Measurements from ENCODE around the gene SEC61B. TPM values are rescaled to one million over a fixed set of nuclear protein-coding genes. Genes with fewer than 3 reads are reported as not detected.
A peak's percentile ranks its signal among the peaks of the same experiment; 100 is the strongest.

SEC61B gene
- total and polyA plus RNA-seq, 10 of the 15 experiments (the other 5 are each of a cell fraction or from before 2014, with no cell fraction given) = 108 to 747 (median 301) TPM

GRCh38 chr9:99235069-99235468, 13.0 kb downstream of the SEC61B start:
- no peak for DNase-seq (ENCODE audit: low read depth, low spot score)
- Histone ChIP-seq H3K27me3 (replicated peaks in 1 of 2; ENCODE audit: control insufficient read depth in 2 of 2, insufficient read depth in 2 of 2, low read length in 1 of 2) (no peaks in the 10 kb centered on the region), H3K9me3 (replicated peaks; ENCODE audit: control insufficient read depth, insufficient read depth, low read length) (peaks cover 7% of the 10 kb centered on the region; the same call in 2 of the 3 replicates), H4K20me1 (ENCODE audit: control insufficient read depth, insufficient read depth) (no peaks in the 10 kb centered on the region), H3K4me3 (no peak overlapping the region; the same call in 1 of the 2 replicates), H3K36me3 (ENCODE audit: control insufficient read depth in 2 of 2, insufficient read depth in 2 of 2, low read length in 1 of 2) (peaks cover 0 to 9% of the 10 kb centered on the region in 2 experiments; a peak in 2 of 4 replicates), H3K4me2 (ENCODE audit: control insufficient read depth, insufficient read depth) (peak overlapping the region; percentile 88), H2AFZ (ENCODE audit: control insufficient read depth, low read depth, low read length) (no peak overlapping the region), H3K79me2 (ENCODE audit: control insufficient read depth, insufficient read depth, low read length) (no peaks in the 10 kb centered on the region; the same call in 1 of the 2 replicates), H3K27ac (ENCODE audit: control insufficient read depth, insufficient read depth) (peak overlapping the region; percentile 94), H3K4me1 (ENCODE audit: control insufficient read depth, insufficient read depth, low read length) (peaks cover 41% of the 10 kb centered on the region), H3K9ac (ENCODE audit: control insufficient read depth, insufficient read depth, low read length) (peak overlapping the region; percentile 7; the same call in 1 of the 2 replicates)
- ChIA-PET SMC1A (ENCODE audit: uncharacterized antibody, unreplicated experiment) (interaction anchor here (0.7 to 9.0 kb wide), 14 partner anchors 10 to 168 kb away, joined by 3 to 143 read pairs (median 12); partner anchors contain the start of gene SEC61B), RAD21 (ENCODE audit: unreplicated experiment) (interaction anchor here (0.9 to 7.5 kb wide), 9 partner anchors 12 to 62 kb away, joined by 3 to 98 read pairs (median 14); partner anchors contain the start of genes ALG2 and SEC61B), POLR2A (interaction anchor here (1.1 to 5.6 kb wide), 7 partner anchors 10 to 52 kb away, joined by 5 to 51 read pairs (median 7); partner anchors contain the start of genes ALG2 and SEC61B), CTCF (interaction anchor here (0.6 to 6.3 kb wide), 10 partner anchors 11 to 406 kb away, joined by 3 to 160 read pairs (median 14); partner anchors contain the start of genes ALG2 and SEC61B)
- no TSS peak for BruUV-seq (replicated peaks)
- no peak for FAIRE-seq
- intact Hi-C loops (cut with micrococcal nuclease; ENCODE audit: unreplicated experiment) (loop anchor here (5.0 kb wide), 1 partner anchor 53 kb away; no protein-coding TSS in a partner anchor), in situ Hi-C loops (cut with MboI) (no loop called here)
- no peak for ATAC-seq
- TF ChIP-seq RUNX3 (IDR thresholded peaks at IDR 0.05; ENCODE audit: low read length) (peak; percentile 67), SMC3 (IDR thresholded peaks at IDR 0.05; ENCODE audit: borderline replicate concordance, low read length) (0 out of 2 replicates have a peak, but pooled peaks have one; percentile 3), MEF2A (IDR thresholded peaks at IDR 0.05; ENCODE audit: insufficient read depth, low read depth, low read length) (no peak)

GRCh38 chr9:99235926-99236634, 14.0 kb downstream of the SEC61B start:
- RAD21 ChIA-PET (ENCODE audit: unreplicated experiment) = interaction anchor here (1.8 to 7.5 kb wide), 4 partner anchors 11 to 50 kb away, joined by 14 to 87 read pairs (median 65); partner anchors contain the start of genes ALG2 and SEC61B
- CTCF ChIA-PET = interaction anchor here (0.7 to 6.3 kb wide), 7 partner anchors 10 to 588 kb away, joined by 3 to 160 read pairs (median 5); no protein-coding TSS in a partner anchor
- ATAC-seq (peak; percentile 92), DNase-seq (ENCODE audit: low read depth, low spot score) (peak; percentile 82), FAIRE-seq (peak; percentile 86)
- Histone ChIP-seq H3K9me3 (replicated peaks; ENCODE audit: control insufficient read depth, insufficient read depth, low read length) (peaks cover 7% of the 10 kb centered on the region; the same call in 2 of the 3 replicates), H3K9ac (ENCODE audit: control insufficient read depth, insufficient read depth, low read length) (peak overlapping the region; percentile 65), H3K36me3 (ENCODE audit: control insufficient read depth in 2 of 2, insufficient read depth in 2 of 2, low read length in 1 of 2) (peaks cover 0 to 3% of the 10 kb centered on the region in 2 experiments; a peak in 2 of 4 replicates), H3K27me3 (replicated peaks in 1 of 2; ENCODE audit: control insufficient read depth in 2 of 2, insufficient read depth in 2 of 2, low read length in 1 of 2) (no peaks in the 10 kb centered on the region), H4K20me1 (ENCODE audit: control insufficient read depth, insufficient read depth) (no peaks in the 10 kb centered on the region), H2AFZ (ENCODE audit: control insufficient read depth, low read depth, low read length) (peak overlapping the region; percentile 32), H3K79me2 (ENCODE audit: control insufficient read depth, insufficient read depth, low read length) (no peaks in the 10 kb centered on the region; the same call in 1 of the 2 replicates), H3K4me3 (no peak overlapping the region), H3K4me2 (ENCODE audit: control insufficient read depth, insufficient read depth) (peak overlapping the region; percentile 93), H3K4me1 (ENCODE audit: control insufficient read depth, insufficient read depth, low read length) (peaks cover 43% of the 10 kb centered on the region), H3K27ac (ENCODE audit: control insufficient read depth, insufficient read depth) (peak overlapping the region; percentile 94)
- POLR2A ChIA-PET = interaction anchor here (0.7 to 5.6 kb wide), 7 partner anchors 9 to 534 kb away, joined by 3 to 51 read pairs (median 7); partner anchors contain the start of genes ALG2 and SEC61B
- no TSS peak for BruUV-seq (replicated peaks)
- in situ Hi-C loops (cut with MboI) = no loop called here
- intact Hi-C loops (cut with micrococcal nuclease; ENCODE audit: unreplicated experiment) = loop anchor here (1.0 to 5.0 kb wide), 3 partner anchors 8 to 54 kb away; no protein-coding TSS in a partner anchor
- SMC1A ChIA-PET (ENCODE audit: uncharacterized antibody, unreplicated experiment) = interaction anchor here (0.7 to 9.0 kb wide), 10 partner anchors 11 to 69 kb away, joined by 3 to 143 read pairs (median 10); partner anchors contain the start of gene SEC61B
- WGBS (ENCODE audit: insufficient coverage, insufficient replicate concordance, low lambda C conversion rate, missing lambda C conversion rate) = 0% methylated on average over 7 of the region's 7 CpGs
- no peak for TF ChIP-seq IRF3 (IDR thresholded peaks at IDR 0.05)
- TF ChIP-seq ESRRA (IDR thresholded peaks at IDR 0.05; ENCODE audit: low read length) = no peak
- peak; percentile 86 for TF ChIP-seq ATF2 (IDR thresholded peaks at IDR 0.05; ENCODE audit: low read length)
- no peak for TF ChIP-seq RFX5 (IDR thresholded peaks at IDR 0.05; ENCODE audit: low read depth, low read length)
- no peak for TF ChIP-seq RAD21 (IDR thresholded peaks at IDR 0.05; ENCODE audit: insufficient read depth, low read depth, low read length)
- peak; percentile 89 to 96 for TF ChIP-seq EP300 (IDR thresholded peaks at IDR 0.05; ENCODE audit: borderline replicate concordance in 1 of 2, control insufficient read depth in 1 of 2, low read depth in 2 of 2, low read length in 2 of 2)
- TF ChIP-seq NBN (IDR thresholded peaks at IDR 0.05) = peak; percentile 82
- no peak for TF ChIP-seq HDAC6 (IDR thresholded peaks at IDR 0.05; ENCODE audit: unreplicated experiment)

Measured in GM12878 (cell line).